ENCODE data around the gene CNTLN. TPM values are rescaled to one million over a fixed set of nuclear protein-coding genes. Genes with fewer than 3 reads are reported as not detected.
A peak's percentile ranks its signal among the peaks of the same experiment; 100 is the strongest.
"Not testable (repeated sequence)": the region's sequence is repeated elsewhere in the genome, so short reads cannot be mapped to it uniquely, and the experiment has no call there.

CNTLN gene
- total and polyA plus RNA-seq, 2 donors: 2.9 to 6.4 TPM

- no peak for DNase-seq (ENCODE audit: low read depth in 6 of 9, low spot score in 9 of 9)
- H3K9me3 ChIP-seq (ENCODE audit: control insufficient read depth in 2 of 2, insufficient read depth in 1 of 2, low read length in 1 of 2): peaks cover 0 to 3% of the 10 kb centered on the region in 2 donors
Measured at GRCh38 chr9:17165764-17166163, 30.9 kb downstream of the CNTLN start.

GRCh38 chr9:17166346-17166745 lies 31.5 kb downstream of the CNTLN start:
- Histone ChIP-seq H3K27me3 (ENCODE audit: control insufficient read depth in 2 of 2, insufficient read depth in 1 of 2, low read length in 1 of 2) (no peaks in the 10 kb centered on the region), H3K9me3 (ENCODE audit: control insufficient read depth in 2 of 2, insufficient read depth in 1 of 2, low read length in 1 of 2) (peaks cover 0 to 3% of the 10 kb centered on the region in 2 donors), H3K4me3 (ENCODE audit: low read length in 2 of 2) (no peak overlapping the region), H3K4me1 (ENCODE audit: control insufficient read depth in 2 of 2, insufficient read depth in 2 of 2, low read length in 2 of 2) (no peaks in the 10 kb centered on the region), H3K27ac (ENCODE audit: low read depth in 1 of 2, low read length in 1 of 2) (no peak overlapping the region), H3K36me3 (ENCODE audit: control insufficient read depth in 2 of 2, insufficient read depth in 2 of 2, low read length in 1 of 2) (no peaks in the 10 kb centered on the region)
- no peak for DNase-seq (ENCODE audit: low read depth in 6 of 9, low spot score in 9 of 9)

More at GRCh38 chr9:17165764-17166163, 30.9 kb downstream of the CNTLN start:
- Histone ChIP-seq H3K27ac (ENCODE audit: low read depth in 1 of 2, low read length in 1 of 2) (no peak overlapping the region), H3K4me3 (ENCODE audit: low read length in 2 of 2) (no peak overlapping the region), H3K4me1 (ENCODE audit: control insufficient read depth in 2 of 2, insufficient read depth in 2 of 2, low read length in 2 of 2) (no peaks in the 10 kb centered on the region), H3K36me3 (ENCODE audit: control insufficient read depth in 2 of 2, insufficient read depth in 2 of 2, low read length in 1 of 2) (no peaks in the 10 kb centered on the region), H3K27me3 (ENCODE audit: control insufficient read depth in 2 of 2, insufficient read depth in 1 of 2, low read length in 1 of 2) (no peaks in the 10 kb centered on the region)

- no peaks in the 10 kb centered on the region for H3K4me1 ChIP-seq (ENCODE audit: control insufficient read depth in 2 of 2, insufficient read depth in 2 of 2, low read length in 2 of 2)
- DNase-seq (ENCODE audit: low read depth in 6 of 9, low spot score in 9 of 9): peak in 2 of 9 donors; percentile 2 to 13
- H3K4me3 ChIP-seq (ENCODE audit: low read length in 2 of 2): no peak overlapping the region
- no peak overlapping the region for H3K27ac ChIP-seq (ENCODE audit: low read depth in 1 of 2, low read length in 1 of 2)
- H3K9me3 ChIP-seq (ENCODE audit: control insufficient read depth in 2 of 2, insufficient read depth in 1 of 2, low read length in 1 of 2): peaks cover 0 to 3% of the 10 kb centered on the region in 2 donors
- WGBS: 81% methylated on average over 5 of the region's 5 CpGs
- peaks cover 0 to 4% of the 10 kb centered on the region in 2 donors for H3K36me3 ChIP-seq (ENCODE audit: control insufficient read depth in 2 of 2, insufficient read depth in 2 of 2, low read length in 1 of 2)
- no peaks in the 10 kb centered on the region for H3K27me3 ChIP-seq (ENCODE audit: control insufficient read depth in 2 of 2, insufficient read depth in 1 of 2, low read length in 1 of 2)
Measured at GRCh38 chr9:17171309-17172094, 36.7 kb downstream of the CNTLN start.

GRCh38 chr9:17177496-17177895 lies 42.7 kb downstream of the CNTLN start:
- H3K9me3 ChIP-seq (ENCODE audit: control insufficient read depth in 2 of 2, insufficient read depth in 1 of 2, low read length in 1 of 2); H3K36me3 ChIP-seq (ENCODE audit: control insufficient read depth in 2 of 2, insufficient read depth in 2 of 2, low read length in 1 of 2); H3K27me3 ChIP-seq (ENCODE audit: control insufficient read depth in 2 of 2, insufficient read depth in 1 of 2, low read length in 1 of 2); H3K27ac ChIP-seq (ENCODE audit: low read depth in 1 of 2, low read length in 1 of 2); DNase-seq (ENCODE audit: low read depth in 6 of 9, low spot score in 9 of 9); H3K4me3 ChIP-seq (ENCODE audit: low read length in 2 of 2); H3K4me1 ChIP-seq (ENCODE audit: control insufficient read depth in 2 of 2, insufficient read depth in 2 of 2, low read length in 2 of 2): not testable (repeated sequence)
- WGBS: 97% methylated on average over 15 of the region's 15 CpGs

- Histone ChIP-seq H3K4me1 (ENCODE audit: control insufficient read depth in 2 of 2, insufficient read depth in 2 of 2, low read length in 2 of 2) (no peaks in the 10 kb centered on the region), H3K27me3 (ENCODE audit: control insufficient read depth in 2 of 2, insufficient read depth in 1 of 2, low read length in 1 of 2) (no peaks in the 10 kb centered on the region), H3K9me3 (ENCODE audit: control insufficient read depth in 2 of 2, insufficient read depth in 1 of 2, low read length in 1 of 2) (no peaks in the 10 kb centered on the region), H3K36me3 (ENCODE audit: control insufficient read depth in 2 of 2, insufficient read depth in 2 of 2, low read length in 1 of 2) (no peaks in the 10 kb centered on the region), H3K4me3 (ENCODE audit: low read length in 2 of 2) (no peak overlapping the region), H3K27ac (ENCODE audit: low read depth in 1 of 2, low read length in 1 of 2) (no peak overlapping the region)
- 96% methylated on average over 3 of the region's 3 CpGs for WGBS
- DNase-seq (ENCODE audit: low read depth in 6 of 9, low spot score in 9 of 9): no peak
Measured at GRCh38 chr9:17185481-17186029, 50.7 kb downstream of the CNTLN start.

GRCh38 chr9:17191082-17191481 lies 56.2 kb downstream of the CNTLN start:
- Histone ChIP-seq H3K4me3 (ENCODE audit: low read length in 2 of 2) (no peak overlapping the region), H3K9me3 (ENCODE audit: control insufficient read depth in 2 of 2, insufficient read depth in 1 of 2, low read length in 1 of 2) (no peaks in the 10 kb centered on the region), H3K27ac (ENCODE audit: low read depth in 1 of 2, low read length in 1 of 2) (no peak overlapping the region), H3K4me1 (ENCODE audit: control insufficient read depth in 2 of 2, insufficient read depth in 2 of 2, low read length in 2 of 2) (no peaks in the 10 kb centered on the region), H3K27me3 (ENCODE audit: control insufficient read depth in 2 of 2, insufficient read depth in 1 of 2, low read length in 1 of 2) (no peaks in the 10 kb centered on the region), H3K36me3 (ENCODE audit: control insufficient read depth in 2 of 2, insufficient read depth in 2 of 2, low read length in 1 of 2) (no peaks in the 10 kb centered on the region)
- DNase-seq (ENCODE audit: low read depth in 6 of 9, low spot score in 9 of 9): no peak

GRCh38 chr9:17204611-17205152 lies 69.8 kb downstream of the CNTLN start:
- H3K4me3 ChIP-seq (ENCODE audit: low read length in 2 of 2): no peak overlapping the region
- 89% methylated on average over 8 of the region's 8 CpGs for WGBS
- DNase-seq (ENCODE audit: low read depth in 6 of 9, low spot score in 9 of 9): no peak
- H3K27ac ChIP-seq (ENCODE audit: low read depth in 1 of 2, low read length in 1 of 2): no peak overlapping the region
- no peaks in the 10 kb centered on the region for H3K36me3 ChIP-seq (ENCODE audit: control insufficient read depth in 2 of 2, insufficient read depth in 2 of 2, low read length in 1 of 2)
- no peaks in the 10 kb centered on the region for H3K9me3 ChIP-seq (ENCODE audit: control insufficient read depth in 2 of 2, insufficient read depth in 1 of 2, low read length in 1 of 2)
- H3K27me3 ChIP-seq (ENCODE audit: control insufficient read depth in 2 of 2, insufficient read depth in 1 of 2, low read length in 1 of 2): no peaks in the 10 kb centered on the region
- H3K4me1 ChIP-seq (ENCODE audit: control insufficient read depth in 2 of 2, insufficient read depth in 2 of 2, low read length in 2 of 2): no peaks in the 10 kb centered on the region

GRCh38 chr9:17216011-17216410 lies 81.2 kb downstream of the CNTLN start:
- H3K9me3 ChIP-seq (ENCODE audit: control insufficient read depth in 2 of 2, insufficient read depth in 1 of 2, low read length in 1 of 2): no peaks in the 10 kb centered on the region
- no peaks in the 10 kb centered on the region for H3K27me3 ChIP-seq (ENCODE audit: control insufficient read depth in 2 of 2, insufficient read depth in 1 of 2, low read length in 1 of 2)
- WGBS: 96% methylated on average over 3 of the region's 3 CpGs
- H3K27ac ChIP-seq (ENCODE audit: low read depth in 1 of 2, low read length in 1 of 2): no peak overlapping the region
- no peaks in the 10 kb centered on the region for H3K36me3 ChIP-seq (ENCODE audit: control insufficient read depth in 2 of 2, insufficient read depth in 2 of 2, low read length in 1 of 2)
- no peak for DNase-seq (ENCODE audit: low read depth in 6 of 9, low spot score in 9 of 9)
- no peak overlapping the region for H3K4me3 ChIP-seq (ENCODE audit: low read length in 2 of 2)
- H3K4me1 ChIP-seq (ENCODE audit: control insufficient read depth in 2 of 2, insufficient read depth in 2 of 2, low read length in 2 of 2): no peaks in the 10 kb centered on the region

GRCh38 chr9:17216646-17217045 lies 81.8 kb downstream of the CNTLN start:
- no peak for DNase-seq (ENCODE audit: low read depth in 6 of 9, low spot score in 9 of 9)
- 93% methylated on average over 2 of the region's 2 CpGs for WGBS
- H3K4me3 ChIP-seq (ENCODE audit: low read length in 2 of 2): no peak overlapping the region
- H3K27ac ChIP-seq (ENCODE audit: low read depth in 1 of 2, low read length in 1 of 2): no peak overlapping the region
- H3K27me3 ChIP-seq (ENCODE audit: control insufficient read depth in 2 of 2, insufficient read depth in 1 of 2, low read length in 1 of 2): no peaks in the 10 kb centered on the region
- no peaks in the 10 kb centered on the region for H3K4me1 ChIP-seq (ENCODE audit: control insufficient read depth in 2 of 2, insufficient read depth in 2 of 2, low read length in 2 of 2)
- no peaks in the 10 kb centered on the region for H3K9me3 ChIP-seq (ENCODE audit: control insufficient read depth in 2 of 2, insufficient read depth in 1 of 2, low read length in 1 of 2)
- H3K36me3 ChIP-seq (ENCODE audit: control insufficient read depth in 2 of 2, insufficient read depth in 2 of 2, low read length in 1 of 2): no peaks in the 10 kb centered on the region

Data from thymus (tissue), 11 donors.